ENCODE data around the gene PPP1R3E.
"Not testable (repeated sequence)": the region's sequence is repeated elsewhere in the genome, so short reads cannot be mapped to it uniquely, and the experiment has no call there.

Gene PPP1R3E, protein sequence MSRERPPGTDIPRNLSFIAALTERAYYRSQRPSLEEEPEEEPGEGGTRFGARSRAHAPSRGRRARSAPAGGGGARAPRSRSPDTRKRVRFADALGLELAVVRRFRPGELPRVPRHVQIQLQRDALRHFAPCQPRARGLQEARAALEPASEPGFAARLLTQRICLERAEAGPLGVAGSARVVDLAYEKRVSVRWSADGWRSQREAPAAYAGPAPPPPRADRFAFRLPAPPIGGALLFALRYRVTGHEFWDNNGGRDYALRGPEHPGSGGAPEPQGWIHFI
- 5.0 to 25.9 reads per million in 2 experiments for total RNA-seq

DNA sequence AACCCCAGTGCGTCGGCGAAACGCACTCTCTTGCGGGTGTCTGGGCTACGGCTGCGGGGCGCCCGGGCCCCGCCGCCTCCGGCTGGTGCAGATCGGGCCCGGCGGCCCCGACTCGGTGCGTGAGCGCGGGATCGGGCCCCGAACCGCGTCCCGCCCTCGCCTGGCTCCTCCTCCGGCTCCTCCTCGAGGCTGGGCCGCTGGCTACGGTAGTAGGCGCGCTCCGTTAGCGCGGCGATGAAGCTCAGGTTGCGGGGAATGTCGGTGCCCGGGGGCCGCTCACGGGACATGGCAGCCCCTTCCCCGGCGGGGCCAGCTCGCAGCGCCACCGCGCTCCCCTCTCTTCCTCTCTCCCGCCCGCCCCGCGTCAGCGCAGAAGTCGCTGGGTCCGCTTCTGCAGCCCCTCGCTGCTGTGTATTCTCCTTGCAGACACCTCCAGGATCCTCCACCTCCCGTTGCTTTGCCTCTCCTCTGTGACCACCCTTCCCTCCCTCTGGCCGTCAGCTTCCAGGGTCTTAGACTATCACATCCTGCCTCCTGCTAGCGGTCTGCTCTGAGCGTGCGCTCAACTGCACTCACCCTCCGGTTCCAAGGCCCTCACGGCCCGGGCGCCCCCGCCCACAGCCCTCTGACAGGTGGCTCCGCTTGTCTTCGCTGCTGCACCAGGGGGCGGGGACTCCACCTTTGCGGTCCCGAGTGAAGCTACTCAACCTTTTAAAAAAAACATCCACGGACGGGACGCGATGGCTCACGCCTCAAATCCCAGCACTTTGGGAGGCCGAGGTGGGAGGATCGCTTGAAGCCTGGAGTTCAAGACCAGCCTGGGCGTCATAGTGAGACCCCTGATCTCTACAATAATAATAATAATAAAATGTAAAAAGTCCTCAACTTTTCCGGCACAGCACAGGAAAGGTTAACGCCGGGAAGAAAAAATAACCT is at the start of gene PPP1R3E:
Gene PPP1R3E (minus strand): TSS at position 570 of the 936 bp plus-strand sequence. CDS start 283 bp downstream, at position 287.
- DNase-seq (ENCODE audit: low read depth) = peak; percentile 82

- no peak for DNase-seq (ENCODE audit: low read depth)
Measured at GRCh38 chr14:23351681-23352505, 49.2 kb upstream of the PPP1R3E start.

- DNase-seq (ENCODE audit: low read depth) = no peak
Measured at GRCh38 chr14:23349156-23349845, 46.6 kb upstream of the PPP1R3E start.

DNA sequence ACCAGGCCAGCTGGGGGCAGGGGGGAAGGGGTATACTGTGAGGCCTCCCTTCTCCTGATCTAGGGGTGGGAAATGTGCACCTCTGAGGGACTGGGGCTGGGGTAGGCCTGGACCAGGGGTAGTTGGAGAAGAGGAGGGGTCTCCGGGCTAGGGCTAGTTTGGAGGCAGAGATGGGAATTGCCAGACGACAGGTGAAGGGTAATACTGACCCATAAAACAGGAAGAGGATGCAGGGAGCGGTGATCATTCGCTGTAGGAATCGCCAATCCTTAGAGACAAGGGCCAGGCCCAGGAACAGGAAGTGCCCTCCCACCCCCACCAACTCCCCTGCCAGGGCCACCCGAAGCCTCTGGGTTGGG is 45.6 kb upstream of the PPP1R3E start:
- no peak for DNase-seq (ENCODE audit: low read depth)

- no peak for DNase-seq (ENCODE audit: low read depth)
Measured at GRCh38 chr14:23347406-23348296, 45.0 kb upstream of the PPP1R3E start.

GRCh38 chr14:23346693-23347405 is 44.2 kb upstream of the PPP1R3E start:
- no peak for DNase-seq (ENCODE audit: low read depth)

- DNase-seq (ENCODE audit: low read depth) = no peak
Measured at GRCh38 chr14:23345987-23346692, 43.5 kb upstream of the PPP1R3E start.

GRCh38 chr14:23344481-23344880 is 41.8 kb upstream of the PPP1R3E start:
- DNase-seq (ENCODE audit: low read depth) = no peak

- no peak for DNase-seq (ENCODE audit: low read depth)
Measured at GRCh38 chr14:23339506-23340268, 37.0 kb upstream of the PPP1R3E start.

- DNase-seq (ENCODE audit: low read depth) = no peak
Measured at GRCh38 chr14:23335623-23336022, 33.0 kb upstream of the PPP1R3E start.

DNA sequence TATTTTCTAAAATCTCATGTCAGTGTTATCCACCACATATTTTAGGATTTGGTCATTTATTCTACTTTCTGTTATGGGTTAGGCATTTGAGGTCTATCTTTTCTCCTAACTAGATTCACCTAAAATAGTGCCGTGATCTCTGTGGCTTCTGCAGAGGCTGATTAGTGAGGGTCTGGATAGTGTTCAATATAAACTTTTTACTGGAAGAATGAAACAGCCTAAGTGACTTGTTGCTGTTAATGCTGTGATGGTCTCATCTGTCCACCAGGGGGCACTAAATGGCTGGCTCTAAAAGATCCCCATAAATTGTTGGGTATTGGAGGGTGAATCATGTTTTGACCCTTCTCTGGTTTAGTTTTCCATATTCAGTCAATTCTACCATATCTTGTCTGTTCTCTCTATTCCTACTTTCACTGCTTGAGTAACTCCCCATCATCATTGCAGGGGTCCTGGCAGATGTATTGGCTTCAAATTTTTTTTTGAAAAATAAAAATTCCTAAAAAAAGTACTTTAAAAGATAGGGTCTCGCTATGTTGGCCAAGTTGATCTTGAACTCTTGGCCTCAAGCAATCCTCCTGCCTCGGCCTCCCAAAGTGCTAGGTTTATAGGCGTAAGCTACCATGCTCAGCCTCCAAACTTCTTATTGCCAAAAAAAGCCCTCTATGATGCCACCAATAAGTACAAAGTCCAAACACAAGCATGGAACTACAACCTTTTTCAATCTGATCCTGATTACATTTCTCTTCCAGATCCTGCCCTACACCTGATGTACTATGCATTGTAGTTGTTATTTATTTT is 25.5 kb upstream of the PPP1R3E start:
- peak; percentile 50 for DNase-seq (ENCODE audit: low read depth)

GRCh38 chr14:23326491-23327332 is 24.1 kb upstream of the PPP1R3E start:
- no peak for DNase-seq (ENCODE audit: low read depth)

DNA sequence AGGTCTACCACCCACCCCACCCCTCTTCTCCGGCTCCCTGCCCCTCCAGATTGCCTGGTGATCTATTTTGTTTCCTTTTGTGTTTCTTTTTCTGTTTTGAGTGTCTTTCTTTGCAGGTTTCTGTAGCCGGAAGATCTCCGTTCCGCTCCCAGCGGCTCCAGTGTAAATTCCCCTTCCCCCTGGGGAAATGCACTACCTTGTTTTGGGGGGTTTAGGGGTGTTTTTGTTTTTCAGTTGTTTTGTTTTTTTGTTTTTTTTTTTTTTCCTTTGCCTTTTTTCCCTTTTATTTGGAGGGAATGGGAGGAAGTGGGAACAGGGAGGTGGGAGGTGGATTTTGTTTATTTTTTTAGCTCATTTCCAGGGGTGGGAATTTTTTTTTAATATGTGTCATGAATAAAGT is 23.1 kb upstream of the PPP1R3E start:
- not testable (repeated sequence) for DNase-seq (ENCODE audit: low read depth)

DNA sequence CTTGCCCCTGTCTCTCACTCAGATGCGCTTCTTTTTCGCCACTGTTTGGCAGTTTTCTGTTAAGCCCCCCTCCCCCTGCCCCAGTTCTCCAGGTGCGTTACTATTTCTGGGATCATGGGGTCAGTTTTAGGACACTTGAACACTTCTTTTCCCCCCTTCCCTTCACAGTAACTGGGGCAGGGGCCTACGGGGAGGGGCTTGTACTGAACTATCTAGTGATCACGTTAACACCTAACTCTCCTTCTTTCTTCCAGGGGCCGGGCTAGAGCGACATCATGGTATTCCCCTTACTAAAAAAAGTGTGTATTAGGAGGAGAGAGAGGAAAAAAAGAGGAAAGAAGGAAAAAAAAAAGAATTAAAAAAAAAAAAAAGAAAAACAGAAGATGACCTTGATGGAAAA is 22.3 kb upstream of the PPP1R3E start:
- DNase-seq (ENCODE audit: low read depth) = no peak

- no peak for DNase-seq (ENCODE audit: low read depth)
Measured at GRCh38 chr14:23324455-23324846, 21.8 kb upstream of the PPP1R3E start.

DNA sequence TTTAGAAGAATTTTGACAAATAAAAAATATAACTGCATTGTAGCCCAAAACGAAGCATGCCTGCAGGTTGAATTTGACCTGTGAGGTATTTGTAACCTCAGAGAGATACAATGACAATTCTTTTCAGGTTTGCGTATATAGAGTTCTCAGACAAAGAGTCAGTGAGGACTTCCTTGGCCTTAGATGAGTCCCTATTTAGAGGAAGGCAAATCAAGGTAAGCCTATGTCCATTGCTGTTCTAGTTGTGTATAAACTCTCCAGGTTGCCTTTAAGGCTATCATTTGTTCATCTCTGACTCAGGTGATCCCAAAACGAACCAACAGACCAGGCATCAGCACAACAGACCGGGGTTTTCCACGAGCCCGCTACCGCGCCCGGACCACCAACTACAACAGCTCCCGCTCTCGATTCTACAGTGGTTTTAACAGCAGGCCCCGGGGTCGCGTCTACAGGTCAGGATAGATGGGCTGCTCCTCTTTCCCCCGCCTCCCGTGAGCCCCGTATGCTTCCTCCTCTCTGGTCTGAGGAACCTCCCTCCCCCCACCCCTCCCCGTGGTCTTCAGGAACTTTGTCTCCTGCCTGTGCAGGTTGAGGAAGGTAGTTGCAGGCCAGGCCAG is 21.3 kb upstream of the PPP1R3E start:
- DNase-seq (ENCODE audit: low read depth) = no peak
